Liver (tissue), 9 donors: ENCODE measurements around the gene UQCRFS1. TPM values are rescaled to one million over a fixed set of nuclear protein-coding genes. Genes with fewer than 3 reads are reported as not detected.

Experiments used
- DNase-seq: peaks from one replicate; pipeline ENCODE4 v3.0.0-alpha.2; 2017; ENCODE audit warnings: low spot score
- H3K27ac ChIP-seq, 2 donors: one replicate each; pipeline ENCODE4 v1.7.0; 2013; ENCODE audit warnings: inconsistent platforms in 2 of 2, low read length in 2 of 2, control low read depth in 1 of 2, low read depth in 1 of 2, mild to moderate bottlenecking in 1 of 2
- H3K27me3 ChIP-seq, 4 donors: one replicate each; pipeline versions ENCODE4 v1.6.1 to v1.7.0; 2013; ENCODE audit warnings: low read length in 3 of 4, inconsistent platforms in 1 of 4, mild to moderate bottlenecking in 1 of 4, moderate library complexity in 1 of 4; ENCODE audit not compliant: control insufficient read depth in 4 of 4, insufficient read depth in 4 of 4
- H3K36me3 ChIP-seq, 4 donors: one replicate each; pipeline versions ENCODE4 v1.6.1 to v1.7.0; 2013; ENCODE audit warnings: low read length in 3 of 4, mild to moderate bottlenecking in 3 of 4, low read depth in 1 of 4, moderate library complexity in 1 of 4; ENCODE audit not compliant: control insufficient read depth in 4 of 4, insufficient read depth in 3 of 4
- H3K4me1 ChIP-seq, 4 donors: one replicate each; pipeline versions ENCODE4 v1.6.1 to v1.7.0; 2013; ENCODE audit warnings: low read length in 3 of 4, mild to moderate bottlenecking in 3 of 4, moderate library complexity in 1 of 4; ENCODE audit not compliant: control insufficient read depth in 4 of 4, insufficient read depth in 4 of 4
- H3K4me3 ChIP-seq, 3 donors: one replicate each; pipeline versions ENCODE4 v1.6.1 to v1.7.0; 2013; ENCODE audit warnings: low read length in 3 of 3, control low read depth in 1 of 3, low read depth in 1 of 3, mild to moderate bottlenecking in 1 of 3
- H3K9ac ChIP-seq, 2 donors: one replicate each; pipeline ENCODE4 v1.7.0; 2013; ENCODE audit warnings: low read length in 2 of 2, mild to moderate bottlenecking in 2 of 2, moderate library complexity in 2 of 2, control low read depth in 1 of 2, low read depth in 1 of 2
- H3K9me3 ChIP-seq, 4 donors: one replicate each; pipeline versions ENCODE4 v1.6.1 to v1.7.0; 2013; ENCODE audit warnings: low read length in 3 of 4; ENCODE audit not compliant: control insufficient read depth in 4 of 4
- EGR1 ChIP-seq, 2 donors: IDR thresholded peaks; 2 replicates each; pipeline ENCODE4 v1.6.1; 2016 to 2018; ENCODE audit warnings: antibody characterized with exemption in 2 of 2, low read depth in 2 of 2
- FOXA1 ChIP-seq: IDR thresholded peaks from 2 replicates; pipeline ENCODE4 v1.6.1; 2016; ENCODE audit warnings: antibody characterized with exemption
- FOXA2 ChIP-seq: IDR thresholded peaks from 2 replicates; pipeline ENCODE4 v1.6.1; 2016; ENCODE audit warnings: antibody characterized with exemption
- GABPA ChIP-seq, 2 donors: IDR thresholded peaks in 1 of 2; conservative IDR thresholded peaks in 1 of 2; 2 replicates each; pipeline ENCODE4 v1.6.1; 2016; ENCODE audit warnings: antibody characterized with exemption in 2 of 2, mild to moderate bottlenecking in 1 of 2, moderate library complexity in 1 of 2
- HNF4A ChIP-seq, 2 donors: conservative IDR thresholded peaks; 2 replicates each; pipeline ENCODE4 v1.6.1; 2016; ENCODE audit warnings: antibody characterized with exemption in 2 of 2, mild to moderate bottlenecking in 2 of 2
- HNF4G ChIP-seq: IDR thresholded peaks from 2 replicates; pipeline ENCODE4 v1.6.1; 2016; ENCODE audit warnings: antibody characterized with exemption
- JUND ChIP-seq, 2 donors: IDR thresholded peaks; 2 replicates each; pipeline ENCODE4 v1.6.1; 2016; ENCODE audit warnings: antibody characterized with exemption in 2 of 2
- MAX ChIP-seq: IDR thresholded peaks from 2 replicates; pipeline ENCODE4 v1.6.1; 2016; ENCODE audit warnings: antibody characterized with exemption
- NR2F2 ChIP-seq: IDR thresholded peaks from 2 replicates; pipeline ENCODE4 v1.6.1; 2016; ENCODE audit warnings: antibody characterized with exemption
- RAD21 ChIP-seq, 2 donors: IDR thresholded peaks; 2 replicates each; pipeline ENCODE4 v1.6.1; 2016; ENCODE audit warnings: antibody characterized with exemption in 2 of 2, mild to moderate bottlenecking in 2 of 2
- REST ChIP-seq: IDR thresholded peaks from 2 replicates; pipeline ENCODE4 v1.6.1; 2016; ENCODE audit warnings: antibody characterized with exemption, mild to moderate bottlenecking
- RXRA ChIP-seq, 2 donors: IDR thresholded peaks; 2 replicates each; pipeline ENCODE4 v1.6.1; 2017 to 2018; ENCODE audit warnings: antibody characterized with exemption in 2 of 2, mild to moderate bottlenecking in 1 of 2
- SP1 ChIP-seq: IDR thresholded peaks from 2 replicates; pipeline ENCODE4 v1.6.1; 2018; ENCODE audit warnings: antibody characterized with exemption, mild to moderate bottlenecking
- TAF1 ChIP-seq: conservative IDR thresholded peaks from 2 replicates; pipeline ENCODE4 v1.6.1; 2016; ENCODE audit warnings: antibody characterized with exemption, mild to moderate bottlenecking
- YY1 ChIP-seq: IDR thresholded peaks from 2 replicates; pipeline ENCODE4 v1.6.1; 2016; ENCODE audit warnings: antibody characterized with exemption, mild to moderate bottlenecking
- WGBS: extraction: QIAGEN DNeasy Blood & Tissue Kit; methylation state at CpG from one replicate; pipeline ENCODE4 v1.1.7; 2013; 5-methylcytosine and 5-hydroxymethylcytosine counted together
- polyA plus RNA-seq, 2 donors: library from polyadenylated mRNA; stranded (reverse) in 1 of 2; unstranded in 1 of 2; fragments of 200-250 nt in 1 of 2; fragments of >200 nt in 1 of 2; fragmentation: Nextera tagmentation in 1 of 2; extraction: Ambion mirVana in 1 of 2; gene quantifications; one replicate each; pipeline versions ENCODE4 v1.2.1 to v1.2.3, GENCODE V29; 2013 to 2015
- total RNA-seq, 2 donors: library from RNA; depleted of rRNA; stranded (reverse); fragments of >200 nt; gene quantifications; one replicate each; pipeline ENCODE4 v1.2.3, GENCODE V29; 2014
- TF ChIP-seq, protein P1 (sequence below): IDR thresholded peaks from 2 replicates; pipeline ENCODE4 v1.6.1; 2016; ENCODE audit warnings: antibody characterized with exemption
- donor health status: healthy.
- donor health status: healthy.
- donor health status: healthy.
- donor health status: healthy.
- donor health status: healthy.

UQCRFS1 gene
- total RNA-seq, result 10 to 100 TPM; 19.1 to 20.1 TPM
- polyA plus RNA-seq, result 10 to 100 TPM; 45.4 to 71.2 TPM

DNA sequence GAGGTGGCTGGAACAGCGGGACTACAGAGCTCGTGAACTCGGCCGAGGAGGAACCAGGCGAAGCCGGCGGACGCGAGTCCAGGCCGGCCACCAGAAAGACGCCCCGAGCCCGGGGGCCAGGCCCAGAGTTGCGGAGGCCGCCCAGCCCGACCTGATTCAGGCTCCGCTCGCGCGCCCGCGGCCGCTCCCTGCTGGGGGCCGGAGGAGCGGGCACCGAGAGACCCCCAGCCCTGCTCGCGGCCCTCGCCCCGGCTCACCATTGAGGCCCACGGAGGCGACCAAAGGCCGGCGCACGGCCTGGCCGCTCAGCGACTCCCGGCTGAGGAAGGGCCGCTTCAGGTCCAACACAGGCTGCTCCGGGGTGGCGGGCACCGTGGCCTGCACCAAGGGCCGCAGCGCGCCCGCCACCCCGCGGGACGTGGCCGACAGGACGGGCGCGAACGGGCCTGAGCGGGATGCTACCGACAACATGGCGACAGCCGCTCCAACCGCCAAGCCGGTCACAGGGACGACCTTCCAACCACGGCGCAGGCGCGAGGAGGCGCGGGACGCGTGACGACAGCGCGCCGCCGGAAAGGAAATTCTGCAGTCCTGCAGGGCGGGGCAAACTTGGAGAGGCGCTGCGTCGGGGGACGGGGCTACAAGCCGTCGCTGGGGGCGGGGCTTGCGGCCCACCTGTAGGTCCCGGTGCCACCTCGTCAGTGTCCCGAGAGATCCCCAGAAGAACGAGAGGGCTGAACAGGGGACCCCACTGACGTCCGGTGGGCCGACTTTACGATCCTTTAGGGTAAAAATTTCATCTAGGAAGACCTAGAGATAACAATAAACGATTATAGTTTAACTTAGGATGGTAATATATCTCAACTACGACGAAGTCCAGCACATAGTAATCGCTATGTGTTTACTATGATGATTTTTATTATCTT, at the start of gene UQCRFS1:
UQCRFS1 (minus strand) TSS at position 504 of the 926 bp plus-strand sequence; CDS start at position 471, 33 bp downstream.
- Histone ChIP-seq H3K36me3 (no peaks in the 10 kb centered on the region), H3K9me3 (no peaks in the 10 kb centered on the region), H3K4me1 (peaks cover 0 to 22% (median 8%) of the 10 kb centered on the region in 4 donors), H3K9ac (peak within 1 kb of the TSS; percentile 88 to 97), H3K27ac (peak within 1 kb of the TSS; percentile 80 to 85), H3K27me3 (no peaks in the 10 kb centered on the region), H3K4me3 (peak within 1 kb of the TSS; percentile 87 to 98 (median 95))
- WGBS, result 1% methylated on average over 89 of the region's 95 CpGs
- DNase-seq, result peak; percentile 90
- peak; percentile 29 for TF ChIP-seq SP1
- TF ChIP-seq, protein P1, sequence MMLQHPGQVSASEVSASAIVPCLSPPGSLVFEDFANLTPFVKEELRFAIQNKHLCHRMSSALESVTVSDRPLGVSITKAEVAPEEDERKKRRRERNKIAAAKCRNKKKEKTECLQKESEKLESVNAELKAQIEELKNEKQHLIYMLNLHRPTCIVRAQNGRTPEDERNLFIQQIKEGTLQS, result no peak
- no peak for TF ChIP-seq EGR1 (IDR thresholded peaks at IDR 0.05; ENCODE audit: low read depth in 2 of 2)
- peak; percentile 84 for TF ChIP-seq YY1
- peak in 1 of 2 donors; percentile 79 for TF ChIP-seq GABPA (IDR thresholded peaks at IDR 0.05 in 1 of 2, conservative IDR thresholded peaks at IDR 0.05 in 1 of 2)

- Histone ChIP-seq H3K9ac (no peak overlapping the region), H3K4me1 (no peaks in the 10 kb centered on the region), H3K9me3 (no peaks in the 10 kb centered on the region), H3K27me3 (peaks cover 0 to 3% (median 0%) of the 10 kb centered on the region in 4 donors), H3K4me3 (no peak overlapping the region), H3K27ac (no peak overlapping the region), H3K36me3 (no peaks in the 10 kb centered on the region)
- 60% methylated on average over 2 of the region's 2 CpGs for WGBS
- TF ChIP-seq EGR1 (IDR thresholded peaks at IDR 0.05; ENCODE audit: low read depth in 2 of 2) (no peak), TAF1 (no peak), HNF4G (no peak), HNF4A (conservative IDR thresholded peaks at IDR 0.05) (no peak), JUND (IDR thresholded peaks at IDR 0.05) (no peak), NR2F2 (no peak), RAD21 (IDR thresholded peaks at IDR 0.05) (no peak), FOXA1 (no peak), GABPA (IDR thresholded peaks at IDR 0.05 in 1 of 2, conservative IDR thresholded peaks at IDR 0.05 in 1 of 2) (no peak), MAX (no peak), SP1 (no peak), RXRA (IDR thresholded peaks at IDR 0.05) (no peak)
- TF ChIP-seq, protein P1, result no peak
- no peak for DNase-seq
Observed at GRCh38 chr19:29262085-29262484, 49.1 kb upstream of the UQCRFS1 start.

GRCh38 chr19:29260477-29261317, 47.7 kb upstream of the UQCRFS1 start:
- no peaks in the 10 kb centered on the region for H3K4me1 ChIP-seq
- no peak for DNase-seq
- H3K27ac ChIP-seq, result no peak overlapping the region
- no peaks in the 10 kb centered on the region for H3K27me3 ChIP-seq
- H3K4me3 ChIP-seq, result no peak overlapping the region
- H3K36me3 ChIP-seq, result no peaks in the 10 kb centered on the region
- no peaks in the 10 kb centered on the region for H3K9me3 ChIP-seq
- no peak overlapping the region for H3K9ac ChIP-seq
- WGBS, result 75% methylated on average over 5 of the region's 5 CpGs
- no peak for TF ChIP-seq TAF1
- no peak for TF ChIP-seq FOXA2
- TF ChIP-seq SP1, result no peak
- TF ChIP-seq FOXA1, result no peak
- no peak for TF ChIP-seq EGR1 (IDR thresholded peaks at IDR 0.05; ENCODE audit: low read depth in 2 of 2)
- TF ChIP-seq, protein P1, result no peak
- no peak for TF ChIP-seq REST
- TF ChIP-seq YY1, result no peak
- no peak for TF ChIP-seq JUND (IDR thresholded peaks at IDR 0.05)
- no peak for TF ChIP-seq MAX
- TF ChIP-seq RXRA (IDR thresholded peaks at IDR 0.05), result no peak
